Measurements from ENCODE around the gene AWAT1.

The AWAT1 gene

DNA sequence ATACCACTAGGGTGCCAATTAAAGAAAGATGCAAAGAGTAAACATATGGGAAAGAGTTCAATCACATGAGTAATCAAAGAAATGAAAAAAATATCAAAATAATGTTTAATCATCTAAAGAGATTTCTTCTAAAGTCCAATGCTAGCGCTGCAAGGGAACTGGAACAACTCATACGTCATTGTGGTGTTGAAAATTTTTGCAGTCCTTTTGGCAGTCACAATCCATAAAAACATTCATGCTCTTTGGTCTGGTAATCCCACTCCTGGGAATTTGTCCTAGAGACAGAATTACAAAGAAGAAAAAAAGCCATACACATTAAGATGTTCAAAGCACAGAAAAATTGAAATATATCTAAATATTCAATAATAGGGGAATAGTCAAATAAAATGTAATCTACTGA is 21.0 kb downstream of the AWAT1 start:
- in situ Hi-C loops (cut with HindIII; ENCODE audit: low pct_ligation_motif_present, low sequenced_read_pairs), result no loop called here
- TF ChIP-seq, protein P1, sequence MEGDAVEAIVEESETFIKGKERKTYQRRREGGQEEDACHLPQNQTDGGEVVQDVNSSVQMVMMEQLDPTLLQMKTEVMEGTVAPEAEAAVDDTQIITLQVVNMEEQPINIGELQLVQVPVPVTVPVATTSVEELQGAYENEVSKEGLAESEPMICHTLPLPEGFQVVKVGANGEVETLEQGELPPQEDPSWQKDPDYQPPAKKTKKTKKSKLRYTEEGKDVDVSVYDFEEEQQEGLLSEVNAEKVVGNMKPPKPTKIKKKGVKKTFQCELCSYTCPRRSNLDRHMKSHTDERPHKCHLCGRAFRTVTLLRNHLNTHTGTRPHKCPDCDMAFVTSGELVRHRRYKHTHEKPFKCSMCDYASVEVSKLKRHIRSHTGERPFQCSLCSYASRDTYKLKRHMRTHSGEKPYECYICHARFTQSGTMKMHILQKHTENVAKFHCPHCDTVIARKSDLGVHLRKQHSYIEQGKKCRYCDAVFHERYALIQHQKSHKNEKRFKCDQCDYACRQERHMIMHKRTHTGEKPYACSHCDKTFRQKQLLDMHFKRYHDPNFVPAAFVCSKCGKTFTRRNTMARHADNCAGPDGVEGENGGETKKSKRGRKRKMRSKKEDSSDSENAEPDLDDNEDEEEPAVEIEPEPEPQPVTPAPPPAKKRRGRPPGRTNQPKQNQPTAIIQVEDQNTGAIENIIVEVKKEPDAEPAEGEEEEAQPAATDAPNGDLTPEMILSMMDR (IDR thresholded peaks at IDR 0.05; ENCODE audit: low read depth, low read length, missing control alignments), result no peak
- Histone ChIP-seq H3K27ac (no peak overlapping the region), H3K36me3 (replicated peaks) (no peaks in the 10 kb centered on the region), H3K4me3 (ENCODE audit: low read depth, low read length) (no peak overlapping the region), H3K27me3 (replicated peaks) (no peaks in the 10 kb centered on the region)
- DNase-seq, result no peak

DNA sequence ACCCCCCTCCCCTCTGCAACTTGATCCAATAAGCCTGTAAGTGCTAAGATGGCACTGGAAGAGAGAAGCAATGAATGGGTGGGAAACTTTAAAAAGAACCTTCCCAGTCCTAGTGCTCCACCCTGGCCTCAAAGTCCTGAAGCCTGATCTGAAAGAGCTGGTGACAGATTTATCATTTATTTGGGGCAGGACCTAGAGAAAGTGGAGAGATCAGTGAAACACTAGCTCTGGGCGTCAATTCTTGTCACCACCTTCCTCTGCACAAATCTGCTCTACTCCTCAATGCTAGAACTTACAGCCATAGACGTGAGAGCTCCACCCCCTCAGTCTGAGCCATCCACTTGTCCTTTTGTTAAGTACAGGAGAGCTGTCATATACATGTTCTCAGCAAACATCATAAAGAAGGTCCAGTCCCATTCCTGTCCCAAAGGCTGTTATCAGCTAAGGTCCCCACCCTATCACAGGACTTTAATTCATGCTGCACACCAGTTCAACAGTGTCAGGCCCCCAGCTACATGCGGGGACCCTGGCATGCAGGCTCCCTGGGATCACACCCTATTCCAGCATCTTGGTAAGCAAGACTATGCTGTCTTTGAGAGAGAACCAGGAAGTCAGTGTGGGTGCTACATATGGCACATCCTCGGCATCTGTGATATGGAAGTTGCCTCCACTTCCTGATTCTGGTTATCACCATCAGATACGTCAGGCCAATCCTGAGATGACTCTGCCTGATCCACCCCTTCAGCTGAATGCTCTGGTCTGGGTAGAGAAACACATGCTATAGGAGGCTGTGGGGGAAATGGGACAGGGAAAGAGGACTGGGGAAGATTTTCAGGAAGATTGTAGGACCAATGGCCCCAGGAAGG is 23.2 kb downstream of the AWAT1 start:
- Histone ChIP-seq H3K27ac (no peak overlapping the region), H3K4me3 (ENCODE audit: low read depth, low read length) (no peak overlapping the region), H3K27me3 (replicated peaks) (no peaks in the 10 kb centered on the region), H3K36me3 (replicated peaks) (no peaks in the 10 kb centered on the region)
- TF ChIP-seq, protein P1 (IDR thresholded peaks at IDR 0.05; ENCODE audit: low read depth, low read length, missing control alignments), result no peak
- in situ Hi-C loops (cut with HindIII; ENCODE audit: low pct_ligation_motif_present, low sequenced_read_pairs), result no loop called here
- DNase-seq, result no peak

DNA sequence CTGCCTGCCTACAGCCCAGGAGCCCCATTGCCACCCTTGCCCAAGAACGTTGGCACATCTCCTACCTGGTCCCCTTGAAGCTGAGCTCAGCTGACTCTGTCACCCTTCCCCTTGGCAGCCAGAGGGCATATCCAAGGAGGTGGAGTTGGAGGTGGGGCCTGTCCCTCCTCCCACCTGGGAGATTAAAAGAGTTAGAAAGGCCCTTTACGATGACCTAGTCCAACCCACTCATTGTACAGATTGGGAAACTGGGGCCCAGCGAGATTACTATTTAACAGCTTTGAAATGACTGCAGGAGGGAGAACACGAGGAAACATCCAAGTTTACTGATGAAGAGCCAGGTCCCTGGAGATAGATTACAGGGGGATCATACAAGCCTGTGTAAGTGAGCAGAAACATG is 25.6 kb downstream of the AWAT1 start, which contains the start of gene P2RY4:
TSS of gene P2RY4 (minus strand) at position 101 of the 400 bp plus-strand sequence. CDS start 580 bp downstream, outside the sequence.
- DNase-seq, result no peak
- Histone ChIP-seq H3K36me3 (replicated peaks) (no peaks in the 10 kb centered on the region), H3K27me3 (replicated peaks) (no peaks in the 10 kb centered on the region), H3K27ac (no peak within 1 kb of the TSS), H3K4me3 (ENCODE audit: low read depth, low read length) (no peak within 1 kb of the TSS)
- in situ Hi-C loops (cut with HindIII; ENCODE audit: low pct_ligation_motif_present, low sequenced_read_pairs), result no loop called here
- TF ChIP-seq, protein P1 (IDR thresholded peaks at IDR 0.05; ENCODE audit: low read depth, low read length, missing control alignments), result no peak

DNA sequence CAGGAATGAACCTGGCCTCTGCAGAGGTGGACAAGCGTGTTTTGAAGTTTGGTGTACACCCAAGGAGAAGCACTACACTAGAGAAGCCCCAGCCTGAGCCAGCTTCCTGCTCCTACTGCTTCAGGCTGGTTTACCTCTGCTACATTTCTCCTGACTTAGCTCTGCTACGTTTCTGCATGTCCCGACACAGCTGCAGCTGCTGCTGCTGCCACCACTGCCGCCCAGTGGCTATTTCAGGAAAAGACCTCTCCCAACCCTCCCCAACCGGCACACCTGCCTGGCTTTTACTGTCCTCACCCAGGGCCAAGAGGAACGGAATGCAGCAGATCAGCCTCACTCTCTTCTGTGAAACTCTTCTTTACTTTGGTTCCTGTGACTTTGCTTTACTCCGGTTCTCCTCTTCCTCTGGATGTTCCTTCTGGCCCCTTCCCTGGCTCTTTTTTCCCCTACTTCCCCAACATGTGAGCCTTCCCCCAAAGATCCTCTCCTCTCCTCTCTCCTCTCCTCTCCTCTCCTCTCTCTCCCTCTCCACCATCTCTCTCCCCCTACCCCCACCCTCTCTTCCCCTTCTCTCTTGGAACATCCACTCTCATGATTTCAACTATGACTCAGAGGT is 28.6 kb downstream of the AWAT1 start:
- H3K27me3 ChIP-seq (replicated peaks), result no peaks in the 10 kb centered on the region
- H3K36me3 ChIP-seq (replicated peaks), result no peaks in the 10 kb centered on the region
- peak; percentile 20 for DNase-seq
- in situ Hi-C loops (cut with HindIII; ENCODE audit: low pct_ligation_motif_present, low sequenced_read_pairs), result no loop called here
- no peak overlapping the region for H3K4me3 ChIP-seq (ENCODE audit: low read depth, low read length)
- H3K27ac ChIP-seq, result no peak overlapping the region
- TF ChIP-seq, protein P1 (IDR thresholded peaks at IDR 0.05; ENCODE audit: low read depth, low read length, missing control alignments), result peak; percentile 75

DNA sequence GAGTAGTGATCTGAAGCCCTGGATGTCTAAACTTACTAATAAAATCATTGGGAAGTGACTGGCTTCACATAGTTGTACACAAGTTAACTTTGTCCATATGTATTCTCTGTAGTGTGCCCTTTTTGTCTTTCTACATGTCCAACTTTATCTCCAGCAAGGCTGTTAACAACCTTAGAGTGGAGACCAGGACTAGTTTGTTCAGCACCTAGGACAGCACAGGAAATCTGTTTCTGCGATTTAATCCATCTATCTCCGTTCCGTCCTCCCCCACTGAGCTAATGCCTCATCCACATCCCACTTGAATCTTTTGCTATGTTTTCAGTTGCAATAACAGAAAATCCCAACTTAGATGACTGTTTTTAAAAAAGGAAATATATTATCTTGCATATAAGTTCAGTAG is 30.3 kb downstream of the AWAT1 start:
- Histone ChIP-seq H3K4me3 (ENCODE audit: low read depth, low read length) (no peak overlapping the region), H3K27me3 (replicated peaks) (no peaks in the 10 kb centered on the region), H3K36me3 (replicated peaks) (no peaks in the 10 kb centered on the region), H3K27ac (no peak overlapping the region)
- TF ChIP-seq, protein P1 (IDR thresholded peaks at IDR 0.05; ENCODE audit: low read depth, low read length, missing control alignments), result no peak
- in situ Hi-C loops (cut with HindIII; ENCODE audit: low pct_ligation_motif_present, low sequenced_read_pairs), result no loop called here
- DNase-seq, result no peak
